SJSA1 (cell line): ENCODE data around the gene PPL. TPM values are rescaled to one million over a fixed set of nuclear protein-coding genes. Genes with fewer than 3 reads are reported as not detected.

ENCODE experiments used
- DNase-seq, 2 experiments: peaks; one replicate each; pipeline ENCODE4 v3.0.0-alpha.2; 2015 to 2020; ENCODE audit warnings: low spot score in 2 of 2, low read depth in 1 of 2
- H3K27ac ChIP-seq: fragments of 250-450 bp; sonication (Bioruptor Pico); 2 replicates; pipeline ENCODE4 v1.5.1; 2020; ENCODE audit warnings: mild to moderate bottlenecking, moderate library complexity
- H3K27me3 ChIP-seq: fragments of 250-450 bp; sonication (Bioruptor Pico); replicated peaks from 2 replicates; pipeline ENCODE4 v1.5.1; 2020; ENCODE audit warnings: mild to moderate bottlenecking, moderate library complexity
- H3K36me3 ChIP-seq: fragments of 250-450 bp; sonication (Bioruptor Pico); 2 replicates; pipeline ENCODE4 v1.5.1; 2020; ENCODE audit warnings: mild to moderate bottlenecking
- H3K4me1 ChIP-seq: fragments of 250-450 bp; sonication (Bioruptor Pico); replicated peaks from 2 replicates; pipeline ENCODE4 v1.6.1; 2021; ENCODE audit warnings: mild to moderate bottlenecking
- H3K4me3 ChIP-seq: fragments of 250-450 bp; sonication (Bioruptor Pico); 2 replicates; pipeline ENCODE4 v1.5.1; 2020; ENCODE audit warnings: mild to moderate bottlenecking
- H3K9me3 ChIP-seq: fragments of 250-450 bp; sonication (Bioruptor Pico); replicated peaks from 2 replicates; pipeline ENCODE4 v1.5.1; 2020; ENCODE audit warnings: mild to moderate bottlenecking
- total RNA-seq: library from RNA; depleted of rRNA; stranded (reverse); fragments of >200 nt; shearing (Covaris generic); gene quantifications from 2 replicates; pipeline ENCODE4 v1.2.3, GENCODE V29; 2014

PPL gene
- total RNA-seq, 1 experiment from 2014 or later = 0.11 TPM

GRCh38 chr16:4871071-4871470 lies 65.9 kb downstream of the PPL start:
- Histone ChIP-seq H3K4me3 (no peak overlapping the region), H3K9me3 (no peaks in the 10 kb centered on the region; the same call in 1 of the 2 replicates), H3K4me1 (no peaks in the 10 kb centered on the region), H3K27me3 (no peaks in the 10 kb centered on the region), H3K36me3 (peaks cover 77% of the 10 kb centered on the region), H3K27ac (no peak overlapping the region)
- DNase-seq = no peak

GRCh38 chr16:4870138-4870671 lies 66.7 kb downstream of the PPL start:
- H3K36me3 ChIP-seq = peaks cover 70% of the 10 kb centered on the region
- H3K4me3 ChIP-seq = no peak overlapping the region
- DNase-seq = no peak
- no peak overlapping the region for H3K27ac ChIP-seq
- H3K9me3 ChIP-seq = no peaks in the 10 kb centered on the region
- H3K4me1 ChIP-seq = no peaks in the 10 kb centered on the region
- H3K27me3 ChIP-seq = no peaks in the 10 kb centered on the region

DNA sequence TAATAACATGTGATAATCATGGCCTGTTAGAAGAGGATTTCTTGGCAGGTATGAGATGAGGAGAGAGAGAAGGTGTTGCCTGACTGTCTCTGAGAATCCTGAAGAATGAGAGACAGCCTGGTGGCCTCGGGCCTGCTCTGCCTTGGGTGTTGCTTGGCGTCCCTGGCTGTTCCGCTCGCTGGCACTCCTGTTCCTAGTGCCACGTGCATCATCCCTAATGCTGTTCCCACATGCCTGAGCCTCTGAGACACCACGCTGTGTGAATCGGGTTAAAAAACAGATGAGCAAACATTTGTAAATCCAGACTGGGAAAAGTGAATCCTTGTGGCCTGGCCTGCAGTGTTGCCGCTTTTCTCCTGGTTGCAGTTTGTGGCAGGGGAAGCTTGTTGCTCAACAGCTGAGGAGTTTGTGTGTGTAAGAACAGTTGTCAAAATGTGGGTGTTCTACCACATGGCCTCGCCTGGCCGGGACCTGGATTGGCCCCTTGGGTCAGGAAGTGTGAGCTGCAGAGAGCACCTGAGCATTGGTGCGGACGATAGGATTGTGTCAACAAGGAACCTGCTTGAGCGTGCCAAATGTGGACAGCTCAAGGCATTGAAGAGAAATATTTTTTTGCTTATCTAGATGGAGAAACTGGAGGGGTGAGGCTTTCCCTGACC lies 67.7 kb downstream of the PPL start:
- Histone ChIP-seq H3K36me3 (peaks cover 69% of the 10 kb centered on the region), H3K9me3 (no peaks in the 10 kb centered on the region), H3K27me3 (no peaks in the 10 kb centered on the region), H3K4me3 (no peak overlapping the region), H3K27ac (no peak overlapping the region), H3K4me1 (no peaks in the 10 kb centered on the region)
- no peak for DNase-seq

- no peak overlapping the region for H3K4me3 ChIP-seq
- no peak for DNase-seq
- H3K36me3 ChIP-seq = peaks cover 65% of the 10 kb centered on the region
These were observed 68.4 kb downstream of the PPL start for GRCh38 chr16:4868535-4868934.

DNA sequence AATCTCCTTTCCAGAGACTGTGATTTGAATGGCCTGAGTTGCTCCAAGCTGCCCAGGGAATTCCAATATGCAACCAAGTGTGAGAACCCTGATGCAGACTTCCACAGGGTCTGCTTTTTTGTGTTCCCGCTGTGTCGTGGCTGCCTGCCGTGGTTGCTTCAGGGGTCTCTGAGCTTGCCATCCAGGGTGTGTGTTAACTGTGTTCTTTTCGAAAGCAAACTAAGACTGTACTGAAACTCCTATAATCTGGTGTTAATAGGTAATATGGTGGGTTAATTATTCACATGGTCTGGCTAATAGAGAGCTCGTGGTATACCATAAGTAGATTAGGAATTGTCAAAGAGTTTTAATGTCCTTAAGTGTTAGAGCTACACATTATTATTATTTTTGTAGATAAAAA lies 68.9 kb downstream of the PPL start:
- Histone ChIP-seq H3K36me3 (peaks cover 65% of the 10 kb centered on the region), H3K27ac (no peak overlapping the region), H3K9me3 (no peaks in the 10 kb centered on the region), H3K4me3 (no peak overlapping the region), H3K27me3 (no peaks in the 10 kb centered on the region), H3K4me1 (no peaks in the 10 kb centered on the region)
- DNase-seq = no peak

More at GRCh38 chr16:4868535-4868934, 68.4 kb downstream of the PPL start:
- H3K27me3 ChIP-seq = no peaks in the 10 kb centered on the region
- H3K9me3 ChIP-seq = no peaks in the 10 kb centered on the region
- no peaks in the 10 kb centered on the region for H3K4me1 ChIP-seq
- no peak overlapping the region for H3K27ac ChIP-seq

DNA sequence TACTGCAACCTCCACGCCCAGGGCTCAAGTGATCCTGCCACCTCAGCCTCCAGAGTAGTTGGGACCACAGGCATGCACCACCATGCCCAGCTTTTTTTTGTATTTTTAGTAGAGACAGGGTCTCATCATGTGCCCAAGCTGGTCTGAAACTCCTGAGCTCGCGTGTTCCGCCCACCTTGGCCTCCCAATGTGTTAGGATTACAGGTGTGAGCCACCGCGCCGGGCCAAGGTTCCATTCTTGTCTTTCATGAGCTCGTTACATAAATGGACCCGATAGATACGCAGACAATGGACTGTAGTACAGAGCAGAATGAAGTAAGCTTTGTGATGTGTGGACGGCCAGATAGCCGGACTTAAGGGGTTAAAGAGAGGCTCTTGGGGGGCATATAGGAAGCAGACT lies 70.4 kb downstream of the PPL start:
- peaks cover 66% of the 10 kb centered on the region for H3K36me3 ChIP-seq
- H3K27me3 ChIP-seq = no peaks in the 10 kb centered on the region
- H3K27ac ChIP-seq = no peak overlapping the region
- H3K9me3 ChIP-seq = no peaks in the 10 kb centered on the region
- H3K4me3 ChIP-seq = no peak overlapping the region
- no peaks in the 10 kb centered on the region for H3K4me1 ChIP-seq
- no peak for DNase-seq

- no peak for DNase-seq
- Histone ChIP-seq H3K4me1 (no peaks in the 10 kb centered on the region), H3K27ac (no peak overlapping the region), H3K27me3 (no peaks in the 10 kb centered on the region), H3K9me3 (no peaks in the 10 kb centered on the region), H3K4me3 (no peak overlapping the region), H3K36me3 (peaks cover 68% of the 10 kb centered on the region)
These were observed 71.6 kb downstream of the PPL start for GRCh38 chr16:4865231-4865860.

GRCh38 chr16:4864728-4865127 lies 72.2 kb downstream of the PPL start:
- no peaks in the 10 kb centered on the region for H3K9me3 ChIP-seq
- no peaks in the 10 kb centered on the region for H3K27me3 ChIP-seq
- DNase-seq = no peak
- H3K27ac ChIP-seq = no peak overlapping the region
- no peaks in the 10 kb centered on the region for H3K4me1 ChIP-seq
- H3K36me3 ChIP-seq = peaks cover 68% of the 10 kb centered on the region
- H3K4me3 ChIP-seq = no peak overlapping the region

GRCh38 chr16:4862639-4863038 lies 74.3 kb downstream of the PPL start:
- no peak for DNase-seq

GRCh38 chr16:4860727-4861342 lies 76.1 kb downstream of the PPL start:
- no peaks in the 10 kb centered on the region for H3K9me3 ChIP-seq
- DNase-seq = no peak
- peaks cover 88% of the 10 kb centered on the region for H3K36me3 ChIP-seq
- H3K4me1 ChIP-seq = no peaks in the 10 kb centered on the region
- H3K27me3 ChIP-seq = no peaks in the 10 kb centered on the region
- H3K27ac ChIP-seq = no peak overlapping the region
- H3K4me3 ChIP-seq = no peak overlapping the region

More at GRCh38 chr16:4862639-4863038, 74.3 kb downstream of the PPL start:
- H3K36me3 ChIP-seq = peaks cover 75% of the 10 kb centered on the region
- H3K4me1 ChIP-seq = no peaks in the 10 kb centered on the region
- no peaks in the 10 kb centered on the region for H3K27me3 ChIP-seq
- no peak overlapping the region for H3K27ac ChIP-seq
- no peak overlapping the region for H3K4me3 ChIP-seq
- H3K9me3 ChIP-seq = no peaks in the 10 kb centered on the region

DNA sequence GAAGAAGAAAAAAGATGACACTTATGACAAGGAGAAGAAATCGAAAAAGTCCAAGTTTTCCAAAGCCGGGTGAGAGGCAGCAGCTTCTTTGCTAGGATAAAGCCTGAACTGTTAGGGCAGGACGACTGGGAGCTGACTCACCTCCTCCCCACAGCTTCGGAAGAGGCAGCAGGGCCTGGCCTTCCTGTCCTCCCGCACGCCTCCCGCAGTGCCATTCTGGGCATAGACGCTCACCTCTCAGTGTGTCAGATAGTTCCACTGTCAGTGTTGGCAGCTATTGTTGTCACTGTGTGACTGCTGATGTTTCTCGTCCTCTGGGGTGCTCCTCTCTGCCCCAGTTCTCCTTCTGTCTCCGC lies 77.1 kb downstream of the PPL start:
- Histone ChIP-seq H3K9me3 (no peaks in the 10 kb centered on the region), H3K4me1 (no peaks in the 10 kb centered on the region), H3K4me3 (no peak overlapping the region), H3K27ac (no peak overlapping the region), H3K36me3 (peaks cover 92% of the 10 kb centered on the region), H3K27me3 (no peaks in the 10 kb centered on the region)
- no peak for DNase-seq

DNA sequence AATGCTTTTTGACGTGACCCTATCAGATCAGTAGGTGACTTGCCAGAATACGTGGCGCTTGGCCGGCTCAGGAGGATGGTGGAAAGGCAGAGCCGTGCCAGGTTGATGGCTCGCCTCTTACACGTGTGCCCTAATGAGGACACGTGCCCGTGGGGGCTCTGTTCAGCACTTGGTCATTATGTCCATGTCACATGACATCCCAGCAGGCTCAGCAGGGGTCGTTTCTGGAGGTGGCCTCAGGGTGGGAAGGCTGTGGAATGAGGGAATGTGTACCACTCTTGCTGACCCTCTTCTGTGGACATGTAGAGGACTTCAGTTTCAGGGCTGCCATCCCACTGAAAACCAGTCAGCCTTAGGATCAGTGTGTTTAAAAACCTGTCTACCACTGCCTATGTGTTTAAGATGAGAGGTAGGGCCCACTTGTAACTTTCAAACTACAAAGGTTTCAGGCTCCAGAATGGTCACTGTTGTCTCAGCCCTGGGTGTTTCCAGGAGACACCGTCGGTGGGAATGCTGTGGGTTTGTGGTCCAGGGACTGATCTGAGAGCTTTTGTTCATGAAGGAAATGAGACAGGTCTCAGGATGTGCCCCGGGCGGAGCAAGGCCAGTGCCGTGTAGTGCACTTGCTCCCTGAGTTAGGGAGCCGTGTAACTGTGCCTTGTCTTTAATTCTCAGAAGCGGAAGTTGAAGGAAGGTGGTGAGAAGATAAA lies 77.6 kb downstream of the PPL start:
- no peak for DNase-seq
- Histone ChIP-seq H3K27ac (no peak overlapping the region), H3K27me3 (no peaks in the 10 kb centered on the region), H3K4me1 (no peaks in the 10 kb centered on the region), H3K4me3 (no peak overlapping the region), H3K9me3 (no peaks in the 10 kb centered on the region), H3K36me3 (peaks cover 91% of the 10 kb centered on the region)

DNA sequence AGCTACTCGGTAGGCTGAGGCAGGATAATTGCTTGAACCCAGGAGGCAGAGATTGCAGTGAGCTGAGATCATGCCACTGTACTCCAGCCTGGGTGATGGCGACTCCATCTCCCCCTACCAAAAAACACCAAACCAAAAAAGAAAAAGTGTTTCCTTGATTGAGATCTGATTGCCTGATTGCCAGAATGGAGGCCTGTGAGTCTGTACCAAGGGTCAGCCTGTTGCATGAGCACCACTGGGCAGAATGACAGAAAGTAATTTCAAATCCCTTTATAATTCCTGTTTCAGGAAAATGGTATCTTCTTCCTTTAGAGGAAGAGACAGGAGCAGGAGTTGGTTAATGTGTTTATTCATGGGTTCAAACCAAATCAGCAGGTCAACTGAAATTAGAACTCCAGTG lies 81.1 kb downstream of the PPL start:
- DNase-seq = no peak
- no peaks in the 10 kb centered on the region for H3K27me3 ChIP-seq
- peaks cover 8% of the 10 kb centered on the region for H3K4me1 ChIP-seq
- H3K27ac ChIP-seq = no peak overlapping the region
- H3K4me3 ChIP-seq = no peak overlapping the region
- peaks cover 76% of the 10 kb centered on the region for H3K36me3 ChIP-seq
- H3K9me3 ChIP-seq = no peaks in the 10 kb centered on the region

- Histone ChIP-seq H3K27me3 (no peaks in the 10 kb centered on the region), H3K4me3 (no peak overlapping the region), H3K27ac (no peak overlapping the region; the same call in 1 of the 2 replicates), H3K9me3 (no peaks in the 10 kb centered on the region), H3K36me3 (peaks cover 74% of the 10 kb centered on the region), H3K4me1 (peaks cover 8% of the 10 kb centered on the region)
- DNase-seq = no peak
These were observed 81.6 kb downstream of the PPL start for GRCh38 chr16:4855371-4855770.
